ENCODE results near the gene SFMBT1. TPM values are rescaled to one million over a fixed set of nuclear protein-coding genes. Genes with fewer than 3 reads are reported as not detected.

The SFMBT1 gene
- total and polyA plus RNA-seq, 2 of the 8 experiments (the other 6 are each of a cell fraction or from before 2014, with no cell fraction given): 8.1 to 16.8 TPM

DNA sequence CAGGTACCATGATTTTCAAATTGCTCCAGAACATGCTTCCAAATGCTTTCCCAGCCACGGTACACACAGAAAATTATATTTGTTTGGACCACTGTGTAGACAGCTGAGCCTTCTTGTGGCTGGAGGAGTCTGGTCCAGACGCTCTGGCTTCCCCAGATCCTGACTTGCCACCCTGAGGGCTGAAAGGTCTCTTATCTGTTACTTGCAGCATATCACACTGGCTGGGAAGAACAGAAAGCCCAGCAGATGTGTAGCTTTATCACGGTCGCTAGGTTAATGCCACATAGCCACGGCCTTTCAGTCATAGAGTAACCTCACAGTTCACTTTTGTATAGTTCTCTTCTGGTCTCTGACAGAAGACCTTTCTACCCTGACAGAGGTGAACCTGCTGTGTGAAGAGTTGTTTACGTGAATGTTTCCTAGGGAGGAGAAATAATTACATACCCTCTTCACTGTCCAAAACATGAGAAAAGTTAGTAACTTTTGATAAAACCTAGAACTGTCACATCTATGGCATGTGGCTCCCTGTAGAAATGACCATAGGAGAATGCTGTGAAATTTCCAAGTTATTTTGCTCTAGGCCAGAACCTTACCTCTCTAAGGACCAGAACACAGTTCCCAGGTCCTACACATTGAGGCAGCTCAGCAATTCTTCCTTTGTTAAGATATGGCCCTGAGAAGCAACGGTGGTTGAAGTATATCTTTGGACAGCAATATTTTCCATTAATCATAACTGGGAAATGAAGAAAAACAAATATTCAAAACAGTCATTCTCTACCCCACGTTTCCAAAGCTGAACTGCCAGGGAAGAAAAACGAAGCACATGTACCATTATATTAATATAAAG is 132.8 kb downstream of the SFMBT1 start:
- Histone ChIP-seq H3K9ac (replicated peaks in 1 of 4; ENCODE audit: extremely low read depth in 1 of 4, low read depth in 3 of 4, low read length in 3 of 4) (no peak overlapping the region), H3K36me3 (ENCODE audit: control insufficient read depth in 2 of 4, insufficient read depth in 4 of 4, low read length in 3 of 4) (peaks cover 0 to 9% (median 5%) of the 10 kb centered on the region in 4 experiments; a peak in 4 of 8 replicates), H3K14ac (ENCODE audit: insufficient read length) (no peak overlapping the region), H2AK5ac (ENCODE audit: low read depth, low read length) (no peak overlapping the region), H2AFZ (ENCODE audit: low read length) (no peak overlapping the region), H4K5ac (ENCODE audit: insufficient read length, low read depth, low read length) (no peak overlapping the region), H2BK5ac (ENCODE audit: low read depth, low read length) (no peak overlapping the region), H3K27ac (ENCODE audit: low read depth, low read length) (no peak overlapping the region), H3K4me1 (replicated peaks in 1 of 4; ENCODE audit: control insufficient read depth in 3 of 4, insufficient read depth in 4 of 4, low read length in 3 of 4) (no peaks in the 10 kb centered on the region), H2BK12ac (ENCODE audit: low read depth, low read length) (no peak overlapping the region), H3K18ac (ENCODE audit: extremely low read depth, low read length) (no peak overlapping the region), H2BK15ac (ENCODE audit: low read length) (no peak overlapping the region), H3K27me3 (replicated peaks in 1 of 4; ENCODE audit: control insufficient read depth in 3 of 4, extremely low read depth in 1 of 4, insufficient read depth in 3 of 4, low read length in 3 of 4) (no peaks in the 10 kb centered on the region), H3K56ac (replicated peaks; ENCODE audit: insufficient read length, low read depth, low read length) (no peak overlapping the region), H4K8ac (ENCODE audit: extremely low read depth, insufficient read depth, low read length) (no peak overlapping the region), H4K20me1 (replicated peaks in 1 of 2; ENCODE audit: control insufficient read depth in 1 of 2, insufficient read depth in 2 of 2, low read length in 2 of 2) (peaks cover 0 to 3% of the 10 kb centered on the region in 2 experiments), H3K79me1 (ENCODE audit: low read depth, low read length) (no peaks in the 10 kb centered on the region), H3K4me2 (ENCODE audit: insufficient read depth in 1 of 2, low read depth in 2 of 2, low read length in 2 of 2) (no peak overlapping the region), H3K4me3 (ENCODE audit: extremely low read depth in 1 of 4, insufficient read depth in 2 of 4, low read depth in 3 of 4, low read length in 4 of 4) (no peak overlapping the region), H3K9me3 (ENCODE audit: insufficient read depth in 2 of 2, low read depth in 1 of 2, low read length in 1 of 2) (no peaks in the 10 kb centered on the region), H3K79me2 (ENCODE audit: control insufficient read depth in 1 of 2, insufficient read depth in 2 of 2, low read length in 2 of 2) (no peaks in the 10 kb centered on the region), H2BK20ac (ENCODE audit: low read length) (no peak overlapping the region), H3K23ac (ENCODE audit: insufficient read length) (no peak overlapping the region), H2BK120ac (replicated peaks; ENCODE audit: low read depth, low read length) (no peak overlapping the region), H4K91ac (replicated peaks; ENCODE audit: insufficient read length, low read length) (no peak overlapping the region), H3K23me2 (ENCODE audit: low read depth, low read length) (no peaks in the 10 kb centered on the region), H3K4ac (replicated peaks; ENCODE audit: insufficient read length, low read depth, low read length) (no peak overlapping the region)
- POLR2A ChIA-PET (ENCODE audit: partially characterized antibody): no interaction called here
- 88% methylated on average over 9 of the region's 9 CpGs; no CpG with 5 or more reads in 1 of the 2 experiments for WGBS, 2 experiments (ENCODE audit: extremely low coverage in 1 of 2, insufficient coverage in 1 of 2, insufficient read length in 1 of 2, insufficient replicate concordance in 2 of 2, low coverage in 1 of 2, low lambda C conversion rate in 2 of 2, missing lambda C conversion rate in 1 of 2)
- TF ChIP-seq SRF (IDR thresholded peaks at IDR 0.05; ENCODE audit: low read depth, low read length) (no peak), CBX5 (IDR thresholded peaks at IDR 0.05; ENCODE audit: low read depth, low read length) (no peak)
- no peak for DNase-seq (ENCODE audit: low read depth in 1 of 2, low spot score in 2 of 2)
- no peak for FAIRE-seq
- CTCF ChIA-PET (ENCODE audit: partially characterized antibody): interaction anchor here (1.2 to 1.9 kb wide), 4 partner anchors 19 to 123 kb away, joined by 3 to 7 read pairs (median 4); no protein-coding TSS in a partner anchor
